ENCODE data around the gene GIT2. TPM values are rescaled to one million over a fixed set of nuclear protein-coding genes. Genes with fewer than 3 reads are reported as not detected.

The GIT2 gene
- total and polyA plus RNA-seq, 2 of the 13 experiments (the other 11 are each of a cell fraction or from before 2014, with no cell fraction given) = 18.4 to 19.8 TPM

- TF ChIP-seq ZNF660 (CRISPR knock-in tag; IDR thresholded peaks at IDR 0.05; ENCODE audit: borderline replicate concordance, low read depth) (no peak), ZNF343 (CRISPR knock-in tag; IDR thresholded peaks at IDR 0.05) (no peak), ZBTB39 (CRISPR knock-in tag; IDR thresholded peaks at IDR 0.05) (no peak), MYPOP (CRISPR knock-in tag; IDR thresholded peaks at IDR 0.05) (no peak), ZNF510 (CRISPR knock-in tag; IDR thresholded peaks at IDR 0.05; ENCODE audit: low read depth) (no peak), ZNF749 (CRISPR knock-in tag; IDR thresholded peaks at IDR 0.05; ENCODE audit: borderline replicate concordance) (no peak), SMARCE1 (IDR thresholded peaks at IDR 0.05; ENCODE audit: borderline replicate concordance) (no peak), SUZ12 (IDR thresholded peaks at IDR 0.05; ENCODE audit: low read depth, low read length) (no peak), MED8 (CRISPR knock-in tag; IDR thresholded peaks at IDR 0.05; ENCODE audit: insufficient replicate concordance) (no peak), ZNF609 (CRISPR knock-in tag; IDR thresholded peaks at IDR 0.05; ENCODE audit: borderline replicate concordance) (no peak), HOXA5 (CRISPR knock-in tag; IDR thresholded peaks at IDR 0.05) (no peak), STAG1 (CRISPR knock-in tag; IDR thresholded peaks at IDR 0.05) (peak; percentile 60), ZNF383 (CRISPR knock-in tag; IDR thresholded peaks at IDR 0.05; ENCODE audit: borderline replicate concordance) (no peak), LBX2 (CRISPR knock-in tag; IDR thresholded peaks at IDR 0.05; ENCODE audit: borderline replicate concordance) (no peak), HMGXB4 (CRISPR knock-in tag; IDR thresholded peaks at IDR 0.05; ENCODE audit: borderline replicate concordance in 1 of 2, low read depth in 1 of 2) (no peak), ZNF451 (CRISPR knock-in tag; IDR thresholded peaks at IDR 0.05) (no peak), ZNF556 (CRISPR knock-in tag; IDR thresholded peaks at IDR 0.05; ENCODE audit: borderline replicate concordance) (no peak), RBAK (CRISPR knock-in tag; IDR thresholded peaks at IDR 0.05) (no peak), CBX2 (IDR thresholded peaks at IDR 0.05; ENCODE audit: low read depth, low read length) (no peak), CBX2 (CRISPR knock-in tag; IDR thresholded peaks at IDR 0.05; ENCODE audit: low read depth) (no peak)
Observed at GRCh38 chr12:109927622-109928021, 68.5 kb downstream of the GIT2 start (continued).

Data from HepG2 (cell line).